Measurements from ENCODE around the gene SH3GL3.

SH3GL3 gene

DNA sequence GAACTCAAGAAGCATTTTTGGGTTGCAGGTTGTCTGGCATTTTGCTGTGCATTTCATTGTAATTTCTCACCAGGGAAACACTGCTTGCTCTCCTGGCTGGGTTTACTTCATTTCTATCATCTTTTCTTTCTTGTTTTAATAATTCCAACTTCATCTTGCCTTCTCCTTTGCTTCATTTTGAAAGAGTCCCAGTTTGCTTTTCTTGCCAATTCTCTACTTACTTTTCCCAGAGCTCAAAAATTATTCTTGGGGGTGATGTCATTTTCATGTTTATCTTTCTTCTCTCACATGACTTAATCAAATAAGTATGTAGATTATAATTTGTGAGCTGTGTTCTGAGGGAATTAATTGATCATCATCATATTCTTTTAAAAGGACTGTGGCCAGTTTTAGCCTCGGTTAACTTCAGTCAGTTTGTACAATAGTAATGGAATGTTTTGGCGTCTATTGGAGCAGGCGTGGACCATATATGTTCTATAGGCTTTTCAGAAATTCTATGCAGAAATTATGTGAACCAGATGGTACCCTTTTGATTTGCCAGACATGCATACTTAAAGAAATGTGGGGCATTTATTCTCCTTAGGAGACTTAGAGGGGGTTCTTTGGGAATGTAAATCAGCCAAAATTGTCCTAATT lies 30.1 kb downstream of the SH3GL3 start:
- Histone ChIP-seq H3K27me3 (ENCODE audit: control insufficient read depth, insufficient read depth, low read length) (no peaks in the 10 kb centered on the region), H3K4me3 (ENCODE audit: low read length) (no peak overlapping the region), H3K36me3 (ENCODE audit: control insufficient read depth, insufficient read depth, low read length) (no peaks in the 10 kb centered on the region), H3K4me1 (ENCODE audit: control insufficient read depth, insufficient read depth, low read length) (peaks cover 7% of the 10 kb centered on the region; the same call in 1 of the 2 replicates), H3K27ac (ENCODE audit: low read length) (no peak overlapping the region), H3K9me3 (ENCODE audit: control insufficient read depth, insufficient read depth, low read length) (no peaks in the 10 kb centered on the region)
- no peak for DNase-seq (ENCODE audit: low read depth, low spot score)
- no CpG with 5 or more reads among the region's 3 CpGs for WGBS (ENCODE audit: insufficient coverage, insufficient read length)

DNA sequence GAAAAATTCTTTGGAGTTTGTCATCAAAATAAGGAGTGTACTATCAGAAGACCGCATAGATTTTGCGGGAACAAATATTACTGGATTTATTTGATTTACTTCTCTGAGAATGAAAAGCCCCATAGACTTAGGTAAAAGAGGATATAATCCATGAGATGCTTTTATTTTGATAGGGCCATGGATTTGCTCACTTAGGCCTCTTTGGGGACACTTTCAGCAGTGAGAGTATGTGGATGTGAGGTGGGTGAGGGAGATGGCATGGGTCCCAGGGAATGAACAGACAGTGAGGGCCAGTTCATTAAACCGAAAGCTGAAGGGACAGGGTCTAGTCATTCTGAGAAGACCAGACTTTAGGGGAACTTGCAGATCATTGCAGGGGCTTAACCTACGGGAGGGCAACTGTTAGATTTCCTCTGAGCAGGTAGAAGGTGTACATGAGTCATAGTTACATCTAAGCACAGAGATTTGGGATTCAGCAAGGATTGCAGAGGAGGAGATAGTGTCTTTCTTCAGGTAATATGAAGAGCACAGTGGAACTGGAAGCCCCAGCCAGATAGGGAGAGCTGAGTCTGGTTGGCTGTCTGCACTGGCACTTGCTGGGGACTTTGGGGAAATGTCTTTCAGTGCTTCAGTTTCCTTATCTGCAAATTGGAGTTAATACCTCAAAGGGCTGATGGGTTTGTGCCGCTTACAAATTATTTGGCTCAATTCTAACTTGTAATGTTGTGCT lies 30.8 kb downstream of the SH3GL3 start:
- peaks cover 7% of the 10 kb centered on the region; the same call in 1 of the 2 replicates for H3K4me1 ChIP-seq (ENCODE audit: control insufficient read depth, insufficient read depth, low read length)
- no peaks in the 10 kb centered on the region for H3K36me3 ChIP-seq (ENCODE audit: control insufficient read depth, insufficient read depth, low read length)
- no peaks in the 10 kb centered on the region for H3K27me3 ChIP-seq (ENCODE audit: control insufficient read depth, insufficient read depth, low read length)
- no peak overlapping the region for H3K4me3 ChIP-seq (ENCODE audit: low read length)
- H3K27ac ChIP-seq (ENCODE audit: low read length), result no peak overlapping the region
- no peak for DNase-seq (ENCODE audit: low read depth, low spot score)
- H3K9me3 ChIP-seq (ENCODE audit: control insufficient read depth, insufficient read depth, low read length), result no peaks in the 10 kb centered on the region
- no CpG with 5 or more reads among the region's 5 CpGs for WGBS (ENCODE audit: insufficient coverage, insufficient read length)

DNA sequence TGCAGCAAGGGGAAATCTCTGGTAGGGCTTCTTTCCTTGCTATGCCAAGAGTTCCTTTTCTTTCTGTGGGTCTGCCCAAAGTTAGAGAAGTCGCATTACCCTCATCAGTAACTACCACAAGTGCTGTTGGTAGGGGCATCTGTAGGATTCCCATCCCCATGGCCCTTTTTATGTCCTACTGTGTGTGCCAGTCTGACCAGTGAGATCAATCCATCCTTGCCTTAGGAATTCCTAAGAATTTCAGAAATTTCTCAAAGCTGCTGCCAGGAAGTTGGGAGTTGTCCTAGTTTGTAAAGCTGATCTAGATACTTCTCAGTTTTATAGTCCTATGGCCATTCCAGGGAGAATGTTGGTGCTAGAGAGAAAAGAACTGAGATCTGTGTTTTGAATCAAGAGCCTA lies 36.5 kb downstream of the SH3GL3 start:
- Histone ChIP-seq H3K27ac (ENCODE audit: low read length) (no peak overlapping the region), H3K4me3 (ENCODE audit: low read length) (no peak overlapping the region), H3K27me3 (ENCODE audit: control insufficient read depth, insufficient read depth, low read length) (no peaks in the 10 kb centered on the region), H3K9me3 (ENCODE audit: control insufficient read depth, insufficient read depth, low read length) (peaks cover 1% of the 10 kb centered on the region; the same call in 1 of the 2 replicates), H3K36me3 (ENCODE audit: control insufficient read depth, insufficient read depth, low read length) (no peaks in the 10 kb centered on the region), H3K4me1 (ENCODE audit: control insufficient read depth, insufficient read depth, low read length) (no peaks in the 10 kb centered on the region)
- DNase-seq (ENCODE audit: low read depth, low spot score), result no peak
- WGBS (ENCODE audit: insufficient coverage, insufficient read length), result no CpG with 5 or more reads among the region's 1 CpG

DNA sequence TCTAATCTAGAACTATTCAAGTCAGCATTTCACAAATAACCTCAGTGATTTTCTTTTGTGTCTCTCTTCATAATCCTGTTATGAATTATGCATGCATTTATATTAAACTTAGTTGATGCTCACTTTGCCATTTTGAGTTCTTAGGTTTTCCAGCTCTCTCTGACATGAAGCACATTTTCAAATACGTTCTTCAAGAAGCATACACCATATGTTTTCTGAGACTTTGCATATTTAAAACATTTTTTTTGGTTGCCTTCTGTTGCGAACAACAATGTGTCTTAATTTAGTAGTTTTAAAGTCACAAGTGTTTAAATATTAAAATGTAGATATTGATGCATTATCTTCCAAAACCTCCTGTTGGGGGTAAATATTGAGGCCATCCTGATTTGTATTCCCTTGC lies 37.5 kb downstream of the SH3GL3 start:
- no peak for DNase-seq (ENCODE audit: low read depth, low spot score)
- H3K9me3 ChIP-seq (ENCODE audit: control insufficient read depth, insufficient read depth, low read length), result peaks cover 1% of the 10 kb centered on the region; the same call in 1 of the 2 replicates
- H3K4me3 ChIP-seq (ENCODE audit: low read length), result no peak overlapping the region
- no CpG with 5 or more reads among the region's 2 CpGs for WGBS (ENCODE audit: insufficient coverage, insufficient read length)
- H3K4me1 ChIP-seq (ENCODE audit: control insufficient read depth, insufficient read depth, low read length), result no peaks in the 10 kb centered on the region
- H3K27ac ChIP-seq (ENCODE audit: low read length), result no peak overlapping the region
- no peaks in the 10 kb centered on the region for H3K36me3 ChIP-seq (ENCODE audit: control insufficient read depth, insufficient read depth, low read length)
- no peaks in the 10 kb centered on the region for H3K27me3 ChIP-seq (ENCODE audit: control insufficient read depth, insufficient read depth, low read length)

DNA sequence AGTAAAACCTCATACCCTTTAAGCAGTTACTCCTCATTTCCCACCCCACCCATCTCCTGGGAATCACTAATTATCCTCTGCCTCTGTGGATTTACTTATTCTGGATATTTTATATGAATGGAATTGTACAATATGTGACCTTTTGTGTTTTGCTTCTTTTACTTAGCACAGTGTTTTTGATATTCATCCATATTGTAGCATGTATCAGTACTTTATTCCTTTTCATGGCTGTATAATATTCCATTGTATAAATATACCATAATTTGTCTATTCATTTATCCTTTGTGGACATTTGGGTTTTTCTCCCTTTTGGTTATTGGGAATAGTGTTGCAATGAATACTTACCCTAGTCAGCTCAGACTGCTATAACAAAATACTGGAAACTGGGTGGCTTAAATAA lies 39.2 kb downstream of the SH3GL3 start:
- Histone ChIP-seq H3K4me3 (ENCODE audit: low read length) (no peak overlapping the region), H3K9me3 (ENCODE audit: control insufficient read depth, insufficient read depth, low read length) (peaks cover 1% of the 10 kb centered on the region; the same call in 1 of the 2 replicates), H3K4me1 (ENCODE audit: control insufficient read depth, insufficient read depth, low read length) (no peaks in the 10 kb centered on the region), H3K36me3 (ENCODE audit: control insufficient read depth, insufficient read depth, low read length) (no peaks in the 10 kb centered on the region), H3K27ac (ENCODE audit: low read length) (no peak overlapping the region), H3K27me3 (ENCODE audit: control insufficient read depth, insufficient read depth, low read length) (no peaks in the 10 kb centered on the region)
- DNase-seq (ENCODE audit: low read depth, low spot score), result no peak

DNA sequence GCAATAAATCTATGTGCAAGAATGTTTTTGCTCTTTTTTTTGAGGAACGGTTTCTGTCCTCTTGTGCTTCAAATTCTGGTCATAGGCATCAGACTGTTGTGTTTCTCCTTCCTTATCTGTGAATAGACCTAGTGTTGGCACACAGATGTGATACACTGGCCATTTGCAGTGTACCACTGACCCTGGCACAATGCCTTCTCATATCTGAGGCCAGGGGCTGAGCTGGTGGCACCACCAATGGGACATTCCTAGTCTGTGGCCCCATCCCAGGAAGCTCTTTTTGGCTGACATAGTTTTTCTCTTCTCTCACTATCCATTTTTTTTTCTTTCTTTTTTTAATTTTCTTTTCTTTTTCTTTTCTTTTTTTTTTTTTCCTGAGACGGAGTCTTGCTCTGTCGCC lies 40.4 kb downstream of the SH3GL3 start:
- WGBS (ENCODE audit: insufficient coverage, insufficient read length), result no CpG with 5 or more reads among the region's 3 CpGs
- H3K4me1 ChIP-seq (ENCODE audit: control insufficient read depth, insufficient read depth, low read length), result no peaks in the 10 kb centered on the region
- H3K9me3 ChIP-seq (ENCODE audit: control insufficient read depth, insufficient read depth, low read length), result peaks cover 1% of the 10 kb centered on the region; the same call in 1 of the 2 replicates
- no peaks in the 10 kb centered on the region for H3K27me3 ChIP-seq (ENCODE audit: control insufficient read depth, insufficient read depth, low read length)
- no peak overlapping the region for H3K4me3 ChIP-seq (ENCODE audit: low read length)
- no peak for DNase-seq (ENCODE audit: low read depth, low spot score)
- H3K27ac ChIP-seq (ENCODE audit: low read length), result no peak overlapping the region
- no peaks in the 10 kb centered on the region for H3K36me3 ChIP-seq (ENCODE audit: control insufficient read depth, insufficient read depth, low read length)

DNA sequence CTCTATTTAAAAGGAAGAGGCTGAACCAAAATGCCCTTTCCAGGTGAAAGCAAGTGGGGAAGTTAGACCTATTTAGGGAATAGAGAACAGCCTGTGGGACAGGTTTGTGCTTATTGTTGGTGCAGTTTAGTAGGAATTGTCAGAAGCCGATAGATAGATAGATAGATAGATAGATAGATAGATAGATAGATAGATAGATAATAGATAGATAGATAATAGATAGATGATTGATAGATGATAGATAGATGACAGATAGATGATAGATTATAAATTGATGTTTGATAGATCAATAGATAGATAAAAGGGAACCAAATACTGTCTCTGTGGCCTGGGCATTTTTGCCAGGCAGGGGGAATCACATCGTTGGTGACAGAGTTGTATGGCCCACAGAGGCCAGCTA lies 42.5 kb downstream of the SH3GL3 start:
- no peaks in the 10 kb centered on the region for H3K9me3 ChIP-seq (ENCODE audit: control insufficient read depth, insufficient read depth, low read length)
- no peak overlapping the region for H3K4me3 ChIP-seq (ENCODE audit: low read length)
- H3K27ac ChIP-seq (ENCODE audit: low read length), result no peak overlapping the region
- no peak for DNase-seq (ENCODE audit: low read depth, low spot score)
- WGBS (ENCODE audit: insufficient coverage, insufficient read length), result no CpG with 5 or more reads among the region's 2 CpGs
- no peaks in the 10 kb centered on the region for H3K36me3 ChIP-seq (ENCODE audit: control insufficient read depth, insufficient read depth, low read length)
- H3K4me1 ChIP-seq (ENCODE audit: control insufficient read depth, insufficient read depth, low read length), result no peaks in the 10 kb centered on the region
- H3K27me3 ChIP-seq (ENCODE audit: control insufficient read depth, insufficient read depth, low read length), result no peaks in the 10 kb centered on the region

DNA sequence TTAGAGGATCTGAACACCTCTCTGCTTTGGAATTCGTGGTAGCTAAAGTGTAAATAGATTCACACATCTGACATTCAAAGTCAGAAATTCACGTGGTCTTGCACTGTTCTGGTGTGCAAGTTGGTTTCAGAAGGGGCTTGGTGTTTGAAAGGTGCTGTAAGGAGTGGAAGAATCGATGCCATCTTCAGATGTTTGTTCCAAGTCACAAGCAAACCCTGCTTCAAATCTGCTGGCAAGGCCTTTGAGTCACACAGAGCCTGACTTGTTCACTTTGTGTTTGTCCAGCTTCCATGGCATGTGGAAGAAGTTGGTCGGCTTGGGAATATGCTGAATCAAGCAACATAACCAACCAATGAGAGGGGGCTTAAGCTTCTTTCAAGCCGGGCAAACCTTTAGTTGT lies 44.3 kb downstream of the SH3GL3 start:
- Histone ChIP-seq H3K36me3 (ENCODE audit: control insufficient read depth, insufficient read depth, low read length) (no peaks in the 10 kb centered on the region), H3K27ac (ENCODE audit: low read length) (no peak overlapping the region), H3K9me3 (ENCODE audit: control insufficient read depth, insufficient read depth, low read length) (no peaks in the 10 kb centered on the region), H3K4me1 (ENCODE audit: control insufficient read depth, insufficient read depth, low read length) (no peaks in the 10 kb centered on the region), H3K4me3 (ENCODE audit: low read length) (no peak overlapping the region), H3K27me3 (ENCODE audit: control insufficient read depth, insufficient read depth, low read length) (no peaks in the 10 kb centered on the region)
- WGBS (ENCODE audit: insufficient coverage, insufficient read length), result no CpG with 5 or more reads among the region's 5 CpGs
- no peak for DNase-seq (ENCODE audit: low read depth, low spot score)

DNA sequence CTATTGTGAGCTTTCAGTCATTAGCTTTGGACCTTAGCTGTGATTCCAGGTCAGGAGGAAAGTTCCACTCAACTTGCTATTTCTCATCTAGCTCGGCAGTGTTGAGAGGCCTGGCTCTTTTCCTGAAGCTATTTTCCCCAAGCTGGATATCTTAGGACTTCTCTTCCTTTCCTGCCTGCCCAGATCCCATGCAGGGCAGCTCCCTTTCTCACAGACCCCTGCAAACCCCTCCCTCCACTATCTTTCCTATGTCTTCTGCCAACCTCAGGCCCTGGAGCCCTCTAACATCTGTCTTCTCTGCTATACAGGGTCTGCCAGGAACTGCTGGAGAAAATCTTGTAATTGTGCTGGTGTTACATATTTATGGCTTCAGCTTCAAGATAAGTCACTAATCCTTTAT lies 49.6 kb downstream of the SH3GL3 start:
- Histone ChIP-seq H3K4me3 (ENCODE audit: low read length) (no peak overlapping the region), H3K27ac (ENCODE audit: low read length) (no peak overlapping the region), H3K36me3 (ENCODE audit: control insufficient read depth, insufficient read depth, low read length) (no peaks in the 10 kb centered on the region), H3K9me3 (ENCODE audit: control insufficient read depth, insufficient read depth, low read length) (no peaks in the 10 kb centered on the region; the same call in 1 of the 2 replicates), H3K4me1 (ENCODE audit: control insufficient read depth, insufficient read depth, low read length) (peaks cover 3% of the 10 kb centered on the region; the same call in 1 of the 2 replicates), H3K27me3 (ENCODE audit: control insufficient read depth, insufficient read depth, low read length) (no peaks in the 10 kb centered on the region)
- no CpG with 5 or more reads among the region's 1 CpG for whole genome bisulfite sequencing (ENCODE audit: insufficient coverage, insufficient read length)
- DNase-seq (ENCODE audit: low read depth, low spot score), result no peak

DNA sequence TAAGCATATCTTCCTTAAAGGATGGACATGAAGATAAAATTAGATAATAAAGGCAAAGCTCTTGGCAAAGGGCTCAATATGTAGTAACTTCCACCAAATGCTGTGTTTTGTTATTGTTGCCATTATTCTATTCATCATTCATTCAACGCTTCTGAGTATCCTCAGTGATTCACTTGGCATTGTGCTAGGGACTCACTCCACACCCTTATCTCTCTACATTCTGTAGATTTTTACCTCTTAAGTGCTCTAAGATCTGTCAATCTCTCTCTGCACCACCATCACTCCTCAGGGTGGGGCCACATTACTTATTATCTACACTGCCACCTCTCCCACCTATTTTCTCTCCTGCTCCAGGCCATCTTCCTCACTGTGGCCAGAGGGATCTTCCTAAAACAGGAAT lies 51.2 kb downstream of the SH3GL3 start:
- DNase-seq (ENCODE audit: low read depth, low spot score), result no peak
- WGBS (ENCODE audit: insufficient coverage, insufficient read length), result no CpG with 5 or more reads among the region's 1 CpG
- H3K27me3 ChIP-seq (ENCODE audit: control insufficient read depth, insufficient read depth, low read length), result no peaks in the 10 kb centered on the region
- peaks cover 3% of the 10 kb centered on the region; the same call in 1 of the 2 replicates for H3K4me1 ChIP-seq (ENCODE audit: control insufficient read depth, insufficient read depth, low read length)
- no peaks in the 10 kb centered on the region for H3K36me3 ChIP-seq (ENCODE audit: control insufficient read depth, insufficient read depth, low read length)
- H3K4me3 ChIP-seq (ENCODE audit: low read length), result no peak overlapping the region
- H3K9me3 ChIP-seq (ENCODE audit: control insufficient read depth, insufficient read depth, low read length), result no peaks in the 10 kb centered on the region; the same call in 1 of the 2 replicates
- H3K27ac ChIP-seq (ENCODE audit: low read length), result no peak overlapping the region

Data from iPS DF 6.9 (cell line).